HG03432 (cell line): ENCODE measurements around the gene TLK2.

Source experiments
- ATAC-seq: cut with Tn5 transposase; IDR thresholded peaks from one replicate; pipeline ENCODE4 v1.9.1; 2021; ENCODE audit warnings: mild to moderate bottlenecking, moderate library complexity; ENCODE audit not compliant: unreplicated experiment

TLK2 gene

DNA sequence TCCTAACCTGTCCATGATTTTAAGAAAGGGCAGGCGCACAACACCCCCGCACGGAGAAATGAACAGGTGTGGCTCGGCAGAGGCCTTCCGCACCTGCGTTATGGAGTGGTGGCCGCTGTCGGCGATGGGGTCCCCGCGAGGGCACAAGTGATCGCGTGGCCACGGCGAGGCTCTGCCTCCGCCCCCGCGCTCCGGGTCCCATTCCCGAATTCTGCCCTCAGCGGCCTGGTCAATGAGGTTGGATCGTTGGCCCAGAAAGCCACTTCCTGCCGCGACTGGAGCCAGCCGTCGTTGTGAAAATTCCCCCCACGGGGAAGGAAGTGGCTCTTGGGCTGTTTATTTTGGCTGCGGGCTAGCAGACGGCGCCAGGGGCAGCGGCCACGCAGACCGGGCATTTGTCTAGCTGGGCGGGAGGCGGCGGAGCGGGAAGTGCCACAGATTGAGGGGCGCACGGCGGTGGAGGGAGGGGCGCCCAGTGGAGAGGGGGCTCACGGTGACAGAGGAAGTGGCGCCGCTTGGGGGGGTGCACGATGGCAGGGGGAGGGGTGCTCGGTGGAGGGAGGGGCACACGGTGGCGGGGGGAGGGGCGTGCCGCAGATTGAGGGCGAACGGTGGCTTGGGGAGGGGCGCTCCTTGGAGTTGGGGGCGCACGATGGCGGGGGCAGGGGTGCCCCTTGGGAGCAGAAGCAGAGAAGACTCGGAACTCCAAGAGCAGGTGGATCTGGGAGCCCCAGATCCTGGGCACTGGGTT, 173.8 kb downstream of the TLK2 start:
- ATAC-seq: no peak

DNA sequence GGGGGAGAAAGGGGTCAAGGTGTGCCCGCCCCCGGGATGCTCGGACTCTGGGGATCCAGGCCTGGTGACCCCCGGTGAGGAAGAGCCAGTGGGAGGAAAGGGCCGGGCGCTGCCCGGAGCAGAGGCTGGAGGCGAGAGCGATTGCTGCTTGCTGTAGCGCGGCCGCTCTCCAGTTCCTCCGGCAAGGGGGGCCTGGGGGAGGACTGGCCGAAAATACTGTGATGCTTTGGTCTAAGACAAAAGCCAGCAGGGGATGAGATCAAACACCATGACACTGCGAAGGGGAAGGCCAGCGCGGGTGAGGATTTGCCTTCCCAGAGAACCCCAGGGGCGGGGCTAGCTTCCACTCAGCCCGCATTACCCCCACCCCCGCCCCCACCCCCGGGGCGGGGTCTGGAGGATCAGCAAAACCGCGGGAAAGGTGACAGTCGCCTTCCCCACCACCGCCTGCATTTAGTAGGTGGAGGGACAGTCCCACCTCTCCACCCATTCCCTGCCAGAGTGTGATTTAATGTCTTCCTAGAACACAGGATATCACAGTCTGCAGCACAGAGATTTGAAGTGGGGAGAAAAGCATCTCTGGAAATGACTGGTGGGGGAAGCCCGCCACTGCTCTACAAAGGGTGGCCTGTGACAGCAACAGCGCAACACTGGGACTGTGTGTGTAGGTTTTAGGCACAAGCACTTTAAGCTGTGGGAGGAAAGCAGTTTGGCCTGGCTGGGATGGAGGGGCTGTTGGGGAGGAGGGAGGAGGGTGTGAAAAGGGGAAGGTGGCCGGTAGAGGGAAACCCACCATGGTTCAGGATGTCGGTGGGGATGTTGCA, 174.6 kb downstream of the TLK2 start:
- ATAC-seq: peak; percentile 87

DNA sequence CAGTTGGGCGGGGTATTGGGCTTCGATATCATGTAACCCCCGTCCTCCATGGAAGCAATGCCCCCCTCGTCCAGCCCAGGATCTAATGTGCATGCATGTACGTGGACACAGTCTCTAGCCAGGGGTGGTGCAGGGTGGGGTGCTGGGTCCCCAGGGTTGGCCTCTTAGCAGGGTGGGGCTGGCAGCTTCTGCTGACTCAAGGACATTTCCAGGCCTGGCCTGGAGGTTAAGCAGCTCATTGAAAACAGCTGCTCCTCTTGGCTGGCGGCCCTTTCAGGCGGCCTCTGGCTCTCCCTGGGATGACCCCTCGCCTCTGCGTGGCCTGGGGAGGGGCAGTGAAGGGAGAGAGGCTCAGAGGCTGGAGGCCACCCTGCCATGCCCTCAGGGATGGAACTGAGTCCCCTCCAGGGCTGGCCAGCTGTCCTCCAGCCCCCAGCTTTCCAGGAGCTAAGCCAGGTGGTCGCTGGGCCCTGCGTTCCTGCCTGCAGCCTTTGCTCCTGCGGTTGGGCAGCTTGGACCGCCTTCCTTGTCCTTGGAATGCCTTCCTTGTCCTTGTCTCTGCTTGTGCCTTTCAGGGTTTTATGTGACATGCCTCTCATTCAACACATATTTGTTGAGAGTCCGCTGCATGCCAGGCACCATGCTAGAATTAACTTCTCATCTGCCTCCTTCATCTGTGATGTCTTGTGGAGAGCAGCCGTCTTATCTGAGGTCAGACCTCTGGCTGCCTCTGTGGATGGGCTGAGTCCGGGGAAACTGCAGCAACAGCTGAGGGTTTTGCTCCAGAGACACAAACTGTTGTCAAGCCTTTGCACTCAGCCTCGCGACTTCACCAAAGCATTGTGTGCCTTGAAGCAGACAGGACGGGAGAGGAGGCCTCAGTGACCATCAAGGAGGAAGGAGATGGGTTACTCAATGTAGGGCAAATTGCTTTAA, 175.5 kb downstream of the TLK2 start:
- ATAC-seq: no peak

DNA sequence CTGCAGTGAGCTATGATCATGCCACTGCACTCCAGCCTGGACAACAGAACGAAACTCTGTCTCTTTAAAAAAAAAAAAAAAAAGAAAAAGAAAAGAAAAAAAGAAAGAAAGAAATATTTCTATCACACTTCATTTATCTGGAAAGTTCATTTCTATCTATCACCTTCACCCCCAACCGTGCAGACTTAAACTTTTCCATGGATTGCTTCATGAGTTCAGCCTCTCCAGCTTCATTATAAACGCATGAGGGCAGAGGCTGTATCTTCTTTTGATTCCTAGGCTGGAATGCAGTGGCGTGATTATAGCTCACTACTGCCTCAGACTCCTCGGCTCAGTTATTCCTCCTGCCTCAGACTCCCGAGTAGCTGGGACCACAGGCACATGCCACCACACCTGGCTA, 177.0 kb downstream of the TLK2 start:
- ATAC-seq: no peak

DNA sequence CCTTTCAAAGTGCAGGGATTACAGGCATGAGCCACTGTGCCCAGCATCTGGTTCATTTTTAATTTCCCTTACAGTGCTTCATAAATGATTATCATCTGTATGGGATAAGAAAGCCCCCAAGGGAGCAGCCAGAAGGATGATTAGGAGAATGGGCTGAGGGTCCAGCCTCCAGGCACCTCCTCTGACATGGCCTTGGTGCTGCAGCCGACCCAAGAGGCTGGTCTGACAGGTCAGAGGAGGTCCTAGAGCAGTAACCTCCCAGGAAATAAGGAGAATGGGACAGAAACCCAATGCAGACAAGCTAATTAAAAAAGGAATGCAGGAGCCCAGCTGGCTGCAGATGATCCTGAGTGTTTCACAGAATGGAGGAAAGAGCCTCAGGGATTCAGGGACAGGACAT, 177.8 kb downstream of the TLK2 start:
- ATAC-seq: no peak

DNA sequence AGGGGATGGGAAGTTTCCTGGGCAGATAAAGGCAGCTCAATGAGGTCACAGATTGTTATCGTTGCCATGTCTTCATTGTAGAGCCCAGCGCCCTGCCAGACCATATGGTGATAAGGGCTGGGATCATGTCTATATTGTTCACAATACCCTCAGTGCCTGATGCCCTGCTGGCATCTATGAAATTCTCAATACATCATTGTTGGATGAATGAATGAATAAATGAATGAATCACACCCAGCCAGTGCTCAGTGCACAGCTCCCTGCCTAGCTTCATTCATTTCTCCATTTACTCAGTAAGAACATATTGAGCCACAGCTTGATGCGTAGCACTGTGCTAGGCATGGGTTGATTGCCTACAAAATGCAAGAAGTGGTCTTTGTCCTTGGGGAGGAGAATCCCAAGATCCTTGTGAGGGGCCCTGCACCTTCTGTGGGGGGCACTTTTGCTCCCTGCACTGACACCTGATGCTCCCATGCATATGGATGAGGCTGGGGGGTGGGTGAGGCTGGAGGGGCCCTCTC, 178.6 kb downstream of the TLK2 start:
- no peak for ATAC-seq

DNA sequence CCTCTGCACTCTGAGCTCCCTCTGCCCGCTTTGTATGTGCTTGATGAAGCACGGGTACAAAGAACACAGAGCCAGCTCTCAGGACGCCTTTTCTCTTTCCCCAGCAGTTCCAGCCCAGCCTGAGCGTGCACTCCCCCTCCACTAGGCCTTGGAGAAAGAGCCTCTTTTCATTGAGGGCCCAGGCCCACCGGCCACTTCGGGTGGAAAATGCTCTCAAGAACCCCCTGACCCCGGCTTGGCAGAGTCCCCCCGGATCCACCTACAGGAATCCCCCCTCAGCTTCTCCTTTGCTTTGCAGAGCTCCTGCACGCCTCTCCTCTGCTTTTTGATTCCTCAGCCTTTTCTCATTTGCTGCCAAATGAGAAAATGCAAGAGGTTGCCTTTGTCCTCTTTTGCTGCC, 179.1 kb downstream of the TLK2 start:
- ATAC-seq: no peak

DNA sequence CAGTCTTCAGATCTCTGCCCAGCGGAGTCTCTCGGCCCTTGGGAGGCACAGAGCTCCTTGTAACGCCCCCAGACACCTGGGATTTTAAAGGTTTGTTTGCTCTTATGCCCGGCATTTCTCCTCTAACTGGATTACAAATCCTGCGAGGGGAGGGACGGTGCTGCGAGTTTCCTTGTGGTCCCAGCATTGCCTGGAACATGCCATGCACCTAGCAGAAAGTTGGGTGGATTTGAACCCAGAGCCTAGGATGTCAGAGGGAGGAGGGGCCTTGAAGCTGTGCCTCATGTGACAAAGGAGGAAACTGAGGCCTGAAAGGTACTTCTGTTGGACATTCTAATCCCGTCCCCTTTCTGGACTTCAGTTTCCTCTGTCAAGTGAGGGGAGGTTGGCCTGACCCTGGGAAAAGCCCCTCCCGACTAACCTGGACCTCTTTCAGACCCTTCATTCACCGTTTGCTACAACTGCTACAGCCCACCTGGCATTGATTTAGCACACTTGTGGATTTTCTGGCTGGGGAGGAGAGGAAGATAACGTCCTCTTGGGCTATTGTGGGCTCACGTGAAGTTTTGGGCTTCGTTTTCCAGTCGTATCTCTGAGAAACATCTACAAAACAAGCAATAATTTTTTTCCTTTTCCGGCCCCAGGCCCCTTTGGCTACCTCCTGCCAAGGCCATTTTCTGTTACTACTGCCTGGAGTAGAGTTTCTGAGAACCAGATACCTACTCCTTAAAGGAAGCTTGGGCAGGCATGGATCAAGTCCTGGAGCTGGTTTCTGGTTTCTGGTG, 179.7 kb downstream of the TLK2 start:
- no peak for ATAC-seq

DNA sequence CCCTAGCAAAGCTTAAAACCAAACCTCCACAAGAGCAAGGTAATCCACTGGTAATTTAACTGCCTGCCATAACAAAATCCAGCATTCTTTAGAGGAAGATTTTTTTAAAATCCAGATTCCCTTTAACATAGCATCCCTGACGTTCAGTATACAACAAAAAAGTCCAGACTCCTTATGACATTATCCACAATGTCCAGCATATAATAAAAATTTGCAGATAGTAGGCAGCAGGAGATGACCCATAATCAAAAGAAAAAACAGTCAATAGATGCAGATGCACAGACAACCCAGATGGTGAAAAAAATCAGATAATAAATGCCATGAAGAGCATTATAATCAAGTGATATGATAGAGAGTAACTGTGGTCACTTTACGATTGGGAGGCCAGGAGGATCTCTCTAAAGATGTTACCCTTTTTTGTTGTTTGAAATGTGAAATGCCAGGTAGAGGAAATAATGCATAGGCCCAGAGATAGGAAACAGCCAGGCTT, 182.0 kb downstream of the TLK2 start:
- ATAC-seq: no peak

DNA sequence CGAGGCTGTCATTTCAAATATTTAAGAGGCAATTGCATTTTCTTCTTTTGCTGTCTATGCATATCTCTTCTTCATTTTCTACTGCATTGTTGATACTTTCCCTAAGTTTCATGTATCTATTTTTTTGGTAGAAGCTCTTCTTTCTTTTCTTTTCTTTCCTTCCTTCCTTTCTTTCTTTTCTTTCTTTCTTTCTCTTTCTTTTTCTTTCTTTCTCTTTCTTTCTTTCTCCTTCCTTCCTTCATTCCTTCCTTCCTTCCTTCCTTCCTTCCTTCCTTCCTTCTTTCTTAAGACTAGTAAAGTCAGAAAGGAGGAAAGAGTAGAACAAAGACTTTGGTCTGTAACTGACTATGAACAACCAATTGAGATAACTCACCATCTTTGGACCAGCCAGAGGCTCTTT, 182.7 kb downstream of the TLK2 start:
- ATAC-seq: no peak

DNA sequence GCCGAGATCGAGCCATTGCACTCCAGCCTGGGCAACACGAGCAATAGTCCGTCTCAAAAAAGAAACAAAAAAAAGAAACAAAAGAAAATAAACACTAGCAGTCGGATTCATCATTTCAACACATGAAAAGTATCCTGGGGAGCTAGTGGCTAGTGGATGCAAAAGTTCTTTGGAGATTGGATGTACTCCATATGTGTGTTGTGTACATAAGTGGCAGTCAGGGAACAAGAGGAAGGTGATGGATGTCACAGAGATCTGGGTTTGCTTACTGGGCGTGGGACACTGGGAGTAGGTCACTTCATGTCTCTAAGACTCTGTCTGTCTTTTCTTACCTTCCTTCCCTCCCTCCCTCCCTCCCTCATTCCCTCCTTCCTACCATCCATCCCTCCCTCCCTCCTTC, 184.2 kb downstream of the TLK2 start:
- no peak for ATAC-seq
